Ovary (tissue), 3 donors: ENCODE results near the gene MKNK2.

Experiments
- EP300 ChIP-seq: sonication (generic); formaldehyde crosslinking; IDR thresholded peaks from one replicate; pipeline ENCODE4 v1.6.1; 2017; ENCODE audit warnings: antibody characterized with exemption
- POLR2A ChIP-seq: fragments of 450-650 bp; IDR thresholded peaks from one replicate; pipeline ENCODE4 v1.6.1; 2017; ENCODE audit warnings: antibody characterized with exemption, mild to moderate bottlenecking, moderate library complexity
- TF ChIP-seq, protein P1 (sequence below), 3 donors: fragments of 450-650 bp in 2 of 3; fragments of 200-600 bp in 1 of 3; IDR thresholded peaks; one replicate each; pipeline versions ENCODE4 v1.5.1 to v1.8.0; 2016 to 2022; ENCODE audit warnings: antibody characterized with exemption in 3 of 3, mild to moderate bottlenecking in 1 of 3
- donor health status: DM: no; HTN: no; CAD: no.

GRCh38 chr19:1990230-1991017 lies 60.6 kb downstream of the MKNK2 start:
- TF ChIP-seq POLR2A (no peak), EP300 (no peak)
- TF ChIP-seq, protein P1, sequence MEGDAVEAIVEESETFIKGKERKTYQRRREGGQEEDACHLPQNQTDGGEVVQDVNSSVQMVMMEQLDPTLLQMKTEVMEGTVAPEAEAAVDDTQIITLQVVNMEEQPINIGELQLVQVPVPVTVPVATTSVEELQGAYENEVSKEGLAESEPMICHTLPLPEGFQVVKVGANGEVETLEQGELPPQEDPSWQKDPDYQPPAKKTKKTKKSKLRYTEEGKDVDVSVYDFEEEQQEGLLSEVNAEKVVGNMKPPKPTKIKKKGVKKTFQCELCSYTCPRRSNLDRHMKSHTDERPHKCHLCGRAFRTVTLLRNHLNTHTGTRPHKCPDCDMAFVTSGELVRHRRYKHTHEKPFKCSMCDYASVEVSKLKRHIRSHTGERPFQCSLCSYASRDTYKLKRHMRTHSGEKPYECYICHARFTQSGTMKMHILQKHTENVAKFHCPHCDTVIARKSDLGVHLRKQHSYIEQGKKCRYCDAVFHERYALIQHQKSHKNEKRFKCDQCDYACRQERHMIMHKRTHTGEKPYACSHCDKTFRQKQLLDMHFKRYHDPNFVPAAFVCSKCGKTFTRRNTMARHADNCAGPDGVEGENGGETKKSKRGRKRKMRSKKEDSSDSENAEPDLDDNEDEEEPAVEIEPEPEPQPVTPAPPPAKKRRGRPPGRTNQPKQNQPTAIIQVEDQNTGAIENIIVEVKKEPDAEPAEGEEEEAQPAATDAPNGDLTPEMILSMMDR (IDR thresholded peaks at IDR 0.05) = no peak
